Liver (tissue), 3 donors: Measurements from ENCODE around the gene ZFAND3.

Experiments
- EGR1 ChIP-seq, 2 donors: IDR thresholded peaks; 2 replicates each; pipeline ENCODE4 v1.6.1; 2016 to 2018; ENCODE audit warnings: antibody characterized with exemption in 2 of 2, low read depth in 2 of 2
- FOXA1 ChIP-seq: IDR thresholded peaks from 2 replicates; pipeline ENCODE4 v1.6.1; 2016; ENCODE audit warnings: antibody characterized with exemption
- HNF4G ChIP-seq: IDR thresholded peaks from 2 replicates; pipeline ENCODE4 v1.6.1; 2016; ENCODE audit warnings: antibody characterized with exemption
- RAD21 ChIP-seq, 2 donors: IDR thresholded peaks; 2 replicates each; pipeline ENCODE4 v1.6.1; 2016; ENCODE audit warnings: antibody characterized with exemption in 2 of 2, mild to moderate bottlenecking in 2 of 2
- SP1 ChIP-seq: IDR thresholded peaks from 2 replicates; pipeline ENCODE4 v1.6.1; 2018; ENCODE audit warnings: antibody characterized with exemption, mild to moderate bottlenecking
- TAF1 ChIP-seq: conservative IDR thresholded peaks from 2 replicates; pipeline ENCODE4 v1.6.1; 2016; ENCODE audit warnings: antibody characterized with exemption, mild to moderate bottlenecking
- YY1 ChIP-seq: IDR thresholded peaks from 2 replicates; pipeline ENCODE4 v1.6.1; 2016; ENCODE audit warnings: antibody characterized with exemption, mild to moderate bottlenecking
- TF ChIP-seq, protein P1 (sequence below): IDR thresholded peaks from 2 replicates; pipeline ENCODE4 v1.6.1; 2016; ENCODE audit warnings: antibody characterized with exemption
- TF ChIP-seq, protein P2 (sequence below): fragments of 150-350 bp; IDR thresholded peaks from 2 replicates; pipeline ENCODE4 v1.5.1; 2017; ENCODE audit warnings: improper control_type of control experiment, low read depth, low read length; ENCODE audit not compliant: missing input control
- donor health status: healthy.
- donor health status: healthy.

DNA sequence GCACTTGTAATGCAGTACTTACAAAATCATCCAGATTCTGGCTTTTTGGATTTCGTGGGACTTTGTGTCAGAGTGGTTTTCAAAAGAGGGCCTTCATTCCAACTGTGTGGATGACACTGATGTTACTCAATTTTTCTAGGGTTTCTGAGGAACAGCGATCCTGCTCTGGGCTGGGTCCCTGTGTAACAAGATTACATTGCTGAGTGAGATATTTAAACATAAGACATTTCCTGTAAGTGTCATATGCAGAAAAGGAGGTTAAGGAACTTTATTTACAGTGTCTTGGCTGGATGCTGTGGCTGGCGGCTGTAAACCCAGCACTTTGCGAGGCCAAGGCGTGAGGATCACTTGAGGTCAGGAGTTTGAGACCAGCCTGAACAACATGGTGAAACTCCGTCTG is 6.7 kb downstream of the ZFAND3 start:
- no peak for TF ChIP-seq TAF1
- TF ChIP-seq, protein P1, sequence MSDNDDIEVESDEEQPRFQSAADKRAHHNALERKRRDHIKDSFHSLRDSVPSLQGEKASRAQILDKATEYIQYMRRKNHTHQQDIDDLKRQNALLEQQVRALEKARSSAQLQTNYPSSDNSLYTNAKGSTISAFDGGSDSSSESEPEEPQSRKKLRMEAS = no peak
- no peak for TF ChIP-seq YY1
- TF ChIP-seq, protein P2, sequence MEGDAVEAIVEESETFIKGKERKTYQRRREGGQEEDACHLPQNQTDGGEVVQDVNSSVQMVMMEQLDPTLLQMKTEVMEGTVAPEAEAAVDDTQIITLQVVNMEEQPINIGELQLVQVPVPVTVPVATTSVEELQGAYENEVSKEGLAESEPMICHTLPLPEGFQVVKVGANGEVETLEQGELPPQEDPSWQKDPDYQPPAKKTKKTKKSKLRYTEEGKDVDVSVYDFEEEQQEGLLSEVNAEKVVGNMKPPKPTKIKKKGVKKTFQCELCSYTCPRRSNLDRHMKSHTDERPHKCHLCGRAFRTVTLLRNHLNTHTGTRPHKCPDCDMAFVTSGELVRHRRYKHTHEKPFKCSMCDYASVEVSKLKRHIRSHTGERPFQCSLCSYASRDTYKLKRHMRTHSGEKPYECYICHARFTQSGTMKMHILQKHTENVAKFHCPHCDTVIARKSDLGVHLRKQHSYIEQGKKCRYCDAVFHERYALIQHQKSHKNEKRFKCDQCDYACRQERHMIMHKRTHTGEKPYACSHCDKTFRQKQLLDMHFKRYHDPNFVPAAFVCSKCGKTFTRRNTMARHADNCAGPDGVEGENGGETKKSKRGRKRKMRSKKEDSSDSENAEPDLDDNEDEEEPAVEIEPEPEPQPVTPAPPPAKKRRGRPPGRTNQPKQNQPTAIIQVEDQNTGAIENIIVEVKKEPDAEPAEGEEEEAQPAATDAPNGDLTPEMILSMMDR = no peak
- TF ChIP-seq SP1 = no peak
- no peak for TF ChIP-seq RAD21 (IDR thresholded peaks at IDR 0.05)
- no peak for TF ChIP-seq EGR1 (IDR thresholded peaks at IDR 0.05; ENCODE audit: low read depth in 2 of 2)
- no peak for TF ChIP-seq HNF4G
- no peak for TF ChIP-seq FOXA1
